ENCODE data around the gene KCNJ14.

- no peak for TF ChIP-seq CTCF (conservative IDR thresholded peaks at IDR 0.05; ENCODE audit: low read depth, low read length)
- no peak for TF ChIP-seq RAD21 (IDR thresholded peaks at IDR 0.05; ENCODE audit: low read length)
- no peak for TF ChIP-seq RCOR1 (IDR thresholded peaks at IDR 0.05; ENCODE audit: insufficient replicate concordance, low read length)
- no peak for TF ChIP-seq CEBPB (IDR thresholded peaks at IDR 0.05; ENCODE audit: low read depth, low read length)
- no peak for TF ChIP-seq USF2 (IDR thresholded peaks at IDR 0.05; ENCODE audit: low read depth, low read length)
- no peak for TF ChIP-seq SMC3 (IDR thresholded peaks at IDR 0.05; ENCODE audit: low read depth, low read length)
- TF ChIP-seq POLR2A (IDR thresholded peaks at IDR 0.05; ENCODE audit: low read depth, low read length), result no peak
These were observed 40.0 kb upstream of the KCNJ14 start for GRCh38 chr19:48415395-48415794.

All from IMR-90 (cell line).